OCI-LY1 (cell line): ENCODE results near the gene OR8J3.
"Not testable (repeated sequence)": the region's sequence is repeated elsewhere in the genome, so short reads cannot be mapped to it uniquely, and the experiment has no call there.

ENCODE experiments used
- EZH2 ChIP-seq: fragments of 200-600 bp; sonication (generic), shearing (Covaris generic); IDR thresholded peaks from 2 replicates; pipeline ENCODE4 v1.8.0; 2017; ENCODE audit warnings: borderline replicate concordance, mixed run types, mild to moderate bottlenecking, antibody characterized with exemption, low read length, moderate library complexity, mixed read lengths
- TF ChIP-seq, protein P1 (sequence below): fragments of 200-600 bp; sonication (generic), shearing (Covaris generic); IDR thresholded peaks from 2 replicates; pipeline ENCODE4 v1.5.1; 2017; ENCODE audit warnings: mild to moderate bottlenecking, antibody characterized with exemption, low read length, moderate library complexity, mixed read lengths

DNA sequence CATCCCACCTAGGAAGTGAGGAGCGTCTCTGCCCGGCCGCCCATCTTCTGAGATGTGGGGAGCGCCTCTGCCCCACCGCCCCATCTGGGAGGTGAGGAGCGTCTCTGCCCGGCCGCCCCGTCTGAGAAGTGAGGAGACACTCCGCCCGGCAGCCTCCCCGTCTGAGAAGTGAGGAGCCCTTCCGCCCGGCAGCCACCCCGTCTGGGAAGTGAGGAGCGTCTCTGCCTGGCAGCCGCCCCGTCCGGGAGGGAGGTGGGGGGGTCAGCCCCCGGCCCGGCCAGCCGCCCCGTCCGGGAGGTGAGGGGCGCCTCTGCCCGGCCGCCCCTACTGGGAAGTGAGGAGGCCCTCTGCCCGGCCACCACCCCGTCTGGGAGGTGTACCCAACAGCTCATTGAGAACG, 3.7 kb upstream of the OR8J3 start:
- TF ChIP-seq, protein P1, sequence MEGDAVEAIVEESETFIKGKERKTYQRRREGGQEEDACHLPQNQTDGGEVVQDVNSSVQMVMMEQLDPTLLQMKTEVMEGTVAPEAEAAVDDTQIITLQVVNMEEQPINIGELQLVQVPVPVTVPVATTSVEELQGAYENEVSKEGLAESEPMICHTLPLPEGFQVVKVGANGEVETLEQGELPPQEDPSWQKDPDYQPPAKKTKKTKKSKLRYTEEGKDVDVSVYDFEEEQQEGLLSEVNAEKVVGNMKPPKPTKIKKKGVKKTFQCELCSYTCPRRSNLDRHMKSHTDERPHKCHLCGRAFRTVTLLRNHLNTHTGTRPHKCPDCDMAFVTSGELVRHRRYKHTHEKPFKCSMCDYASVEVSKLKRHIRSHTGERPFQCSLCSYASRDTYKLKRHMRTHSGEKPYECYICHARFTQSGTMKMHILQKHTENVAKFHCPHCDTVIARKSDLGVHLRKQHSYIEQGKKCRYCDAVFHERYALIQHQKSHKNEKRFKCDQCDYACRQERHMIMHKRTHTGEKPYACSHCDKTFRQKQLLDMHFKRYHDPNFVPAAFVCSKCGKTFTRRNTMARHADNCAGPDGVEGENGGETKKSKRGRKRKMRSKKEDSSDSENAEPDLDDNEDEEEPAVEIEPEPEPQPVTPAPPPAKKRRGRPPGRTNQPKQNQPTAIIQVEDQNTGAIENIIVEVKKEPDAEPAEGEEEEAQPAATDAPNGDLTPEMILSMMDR = not testable (repeated sequence)
- not testable (repeated sequence) for TF ChIP-seq EZH2
